Adipose tissue (tissue), 3 donors: ENCODE results near the gene ELMO3. TPM values are rescaled to one million over a fixed set of nuclear protein-coding genes. Genes with fewer than 3 reads are reported as not detected.

Experiments
- H3K27ac ChIP-seq: one replicate; pipeline ENCODE4 v1.5.1; 2013; ENCODE audit warnings: low read depth, low read length
- WGBS, 3 donors: extraction: QIAGEN DNeasy Blood & Tissue Kit; methylation state at CpG; one replicate each; pipeline ENCODE4 v1.1.7; 2013; 5-methylcytosine and 5-hydroxymethylcytosine counted together
- polyA plus RNA-seq, 3 donors: library from polyadenylated mRNA; stranded (reverse); fragments of 200-250 nt; gene quantifications; one replicate each; pipeline ENCODE4 v1.2.3, GENCODE V29; 2013
- donor health status: healthy with polysubstance abuse.
- donor health status: Bipolar disorder and iron deficiency.
- donor health status: healthy.

Gene ELMO3
- polyA plus RNA-seq, 3 donors, result 1.8 to 35.7 (median 4.5) TPM

GRCh38 chr16:67229906-67230808 lies 31.2 kb downstream of the ELMO3 start:
- 89 to 93% (median 91%) methylated on average over 32 of the region's 32 CpGs for WGBS, 3 donors
- H3K27ac ChIP-seq, result no peak overlapping the region

GRCh38 chr16:67230809-67231660 lies 32.1 kb downstream of the ELMO3 start:
- no peak overlapping the region for H3K27ac ChIP-seq
- 74 to 91% (median 85%) methylated on average over 12 of the region's 12 CpGs for WGBS, 3 donors

GRCh38 chr16:67233596-67233995 lies 34.7 kb downstream of the ELMO3 start:
- WGBS, 3 donors, result 65 to 77% (median 71%) methylated on average over 7 of the region's 7 CpGs
- H3K27ac ChIP-seq, result no peak overlapping the region

- H3K27ac ChIP-seq, result no peak overlapping the region
- 93 to 98% (median 95%) methylated on average over 9 to 10 of the region's 10 CpGs for WGBS, 3 donors
Measured at GRCh38 chr16:67234180-67234597, 35.3 kb downstream of the ELMO3 start.

GRCh38 chr16:67235816-67236562 lies 37.1 kb downstream of the ELMO3 start:
- WGBS, 3 donors, result 83 to 88% (median 86%) methylated on average over 17 of the region's 17 CpGs

GRCh38 chr16:67236563-67237395 lies 37.8 kb downstream of the ELMO3 start:
- WGBS, 3 donors, result 82 to 85% (median 84%) methylated on average over 46 to 50 of the region's 50 CpGs
- H3K27ac ChIP-seq, result no peak overlapping the region

More at GRCh38 chr16:67235816-67236562, 37.1 kb downstream of the ELMO3 start:
- no peak overlapping the region for H3K27ac ChIP-seq

- H3K27ac ChIP-seq, result no peak overlapping the region
- WGBS, 3 donors, result 83 to 84% (median 83%) methylated on average over 16 of the region's 16 CpGs
Measured at GRCh38 chr16:67237396-67238277, 38.7 kb downstream of the ELMO3 start.

- 95 to 97% (median 96%) methylated on average over 3 of the region's 3 CpGs for WGBS, 3 donors
Measured at GRCh38 chr16:67238278-67238575, 39.3 kb downstream of the ELMO3 start.

GRCh38 chr16:67238806-67239470 lies 40.0 kb downstream of the ELMO3 start:
- 89 to 95% (median 89%) methylated on average over 9 of the region's 9 CpGs for WGBS, 3 donors
- no peak overlapping the region for H3K27ac ChIP-seq

More at GRCh38 chr16:67238278-67238575, 39.3 kb downstream of the ELMO3 start:
- H3K27ac ChIP-seq, result no peak overlapping the region

GRCh38 chr16:67240506-67240905 lies 41.6 kb downstream of the ELMO3 start:
- no peak overlapping the region for H3K27ac ChIP-seq
- 73 to 82% (median 75%) methylated on average over 4 of the region's 4 CpGs for WGBS, 3 donors

GRCh38 chr16:67241008-67241900 lies 42.3 kb downstream of the ELMO3 start:
- 46 to 59% (median 57%) methylated on average over 10 of the region's 10 CpGs for WGBS, 3 donors
- no peak overlapping the region for H3K27ac ChIP-seq

- H3K27ac ChIP-seq, result no peak overlapping the region
- WGBS, 3 donors, result 80 to 87% (median 87%) methylated on average over 4 of the region's 4 CpGs
Measured at GRCh38 chr16:67242138-67242730, 43.3 kb downstream of the ELMO3 start.

- H3K27ac ChIP-seq, result peak overlapping the region; percentile 67
- WGBS, 3 donors, result 57 to 82% (median 59%) methylated on average over 4 of the region's 4 CpGs
Measured at GRCh38 chr16:67243481-67243880, 44.5 kb downstream of the ELMO3 start.

- H3K27ac ChIP-seq, result peak overlapping the region; percentile 67
- WGBS, 3 donors, result 11 to 59% (median 12%) methylated on average over 5 of the region's 5 CpGs
Measured at GRCh38 chr16:67244387-67245185, 45.7 kb downstream of the ELMO3 start.
